Activated naive CD4-positive, alpha-beta T cell treated with Interleukin-2 at 50 U/mL for 16 hours (primary cell): ENCODE results near the gene SLC44A5.
"Not testable (repeated sequence)": the region's sequence is repeated elsewhere in the genome, so short reads cannot be mapped to it uniquely, and the experiment has no call there.

Experiments
- DNase-seq: peaks from one replicate; pipeline ENCODE4 v3.0.0-alpha.2; 2020

The SLC44A5 gene

DNA sequence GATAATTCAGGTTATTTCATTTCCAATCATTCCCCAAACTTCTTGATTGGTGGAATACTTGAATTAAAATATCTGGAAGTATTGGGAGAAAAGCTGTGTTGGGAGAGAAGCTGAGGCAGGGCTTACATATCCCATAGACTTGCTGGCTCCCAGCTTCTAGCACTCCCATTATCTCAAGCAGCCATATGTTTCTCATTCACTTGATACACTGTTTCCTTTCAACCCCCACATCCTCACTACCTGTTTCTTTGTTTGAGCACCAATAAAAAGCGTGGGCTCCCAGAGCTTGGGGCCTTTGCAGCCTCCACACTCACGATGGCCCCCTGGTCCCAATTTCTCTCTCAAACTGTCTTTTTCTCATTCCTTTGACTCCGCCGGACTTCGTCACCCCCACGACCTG is 256.6 kb downstream of the SLC44A5 start:
- not testable (repeated sequence) for DNase-seq

DNA sequence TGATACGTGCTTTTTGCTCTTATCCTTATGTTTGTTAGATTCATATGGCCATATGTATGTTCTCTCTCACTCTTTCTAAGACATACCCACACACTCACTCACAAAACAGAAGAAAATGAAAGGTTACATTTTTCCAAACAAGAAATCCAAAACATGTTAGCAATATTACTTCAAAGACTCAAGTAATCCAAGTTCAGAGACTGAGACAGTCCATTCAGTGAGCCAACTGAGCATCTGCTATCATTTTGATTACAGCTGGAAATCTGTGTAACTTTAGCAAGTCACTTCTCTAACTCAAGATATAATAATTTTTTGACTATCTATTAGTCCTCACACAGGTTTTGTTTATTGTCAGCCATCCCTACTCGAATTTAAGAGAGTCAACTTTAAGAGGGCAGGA is 257.9 kb downstream of the SLC44A5 start:
- no peak for DNase-seq

DNA sequence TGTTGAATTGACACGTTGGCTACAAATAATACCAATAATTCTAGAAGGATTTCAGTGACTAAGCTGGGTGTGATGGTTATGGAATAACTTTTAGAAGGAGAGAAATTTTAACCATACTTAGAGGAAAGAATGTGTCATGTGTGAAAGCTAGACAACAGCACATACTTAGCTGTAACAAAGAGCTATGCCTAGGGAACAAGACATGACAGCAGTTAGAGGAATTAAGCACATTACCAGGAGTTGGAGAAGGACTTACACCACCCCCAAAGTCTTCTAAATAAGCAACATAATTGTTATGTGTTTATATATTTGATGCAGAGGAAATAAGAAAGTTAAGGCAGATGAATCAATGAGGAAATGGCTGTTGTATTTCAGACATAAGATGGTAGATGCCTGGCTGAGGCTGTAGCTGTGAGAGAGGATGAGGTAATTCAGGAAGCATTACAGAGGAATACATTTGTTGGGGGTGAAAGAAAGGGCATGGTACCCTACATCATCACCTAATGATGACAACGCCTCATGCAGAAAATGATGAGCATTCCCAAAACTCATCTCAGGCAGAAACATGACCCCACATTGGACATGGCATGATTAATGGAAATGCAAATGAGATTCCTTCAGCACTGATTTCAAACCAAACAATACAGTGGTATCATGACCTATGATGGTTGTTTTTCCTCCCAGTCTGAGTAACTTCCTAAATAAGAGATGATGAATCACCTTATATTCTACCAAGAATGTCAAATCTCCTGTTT is 265.2 kb downstream of the SLC44A5 start:
- no peak for DNase-seq

DNA sequence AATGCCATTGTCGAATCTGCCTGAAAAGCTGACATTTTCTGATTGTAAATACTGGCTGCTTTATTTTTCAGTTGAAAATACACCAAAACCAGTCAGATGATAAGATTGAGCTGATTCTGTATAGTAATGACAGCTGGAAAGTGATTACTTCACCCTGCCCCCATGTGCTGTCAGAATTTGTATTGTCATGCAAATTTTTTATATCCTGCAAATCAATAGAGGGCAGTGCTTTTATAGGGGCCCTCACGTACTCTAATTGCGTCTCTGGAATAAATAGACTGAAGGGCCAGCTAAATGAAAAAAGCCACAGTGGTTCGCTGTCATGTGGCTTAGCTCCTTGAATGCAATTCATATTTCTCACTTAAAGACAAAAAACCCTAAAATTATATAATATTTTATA is 268.1 kb downstream of the SLC44A5 start:
- DNase-seq, result no peak

DNA sequence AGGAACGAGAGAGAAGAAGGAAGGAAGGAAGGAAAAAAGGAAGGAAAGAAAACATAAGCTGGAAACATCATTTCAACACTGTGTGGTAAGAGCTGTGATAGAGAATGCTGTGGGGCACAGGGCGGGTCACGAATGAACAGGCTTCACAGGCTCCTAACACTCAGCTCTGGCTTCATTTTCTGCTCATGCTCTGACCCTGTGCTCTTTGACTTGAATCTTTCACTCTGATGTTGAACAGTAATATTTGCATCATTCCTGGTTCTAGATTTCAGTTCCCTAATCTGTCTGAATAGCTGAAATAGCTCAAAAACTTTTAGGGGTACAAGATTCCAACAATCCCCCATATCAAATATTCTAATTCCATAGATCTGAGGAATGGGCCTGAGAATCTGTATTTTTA is 269.4 kb downstream of the SLC44A5 start:
- DNase-seq, result no peak

DNA sequence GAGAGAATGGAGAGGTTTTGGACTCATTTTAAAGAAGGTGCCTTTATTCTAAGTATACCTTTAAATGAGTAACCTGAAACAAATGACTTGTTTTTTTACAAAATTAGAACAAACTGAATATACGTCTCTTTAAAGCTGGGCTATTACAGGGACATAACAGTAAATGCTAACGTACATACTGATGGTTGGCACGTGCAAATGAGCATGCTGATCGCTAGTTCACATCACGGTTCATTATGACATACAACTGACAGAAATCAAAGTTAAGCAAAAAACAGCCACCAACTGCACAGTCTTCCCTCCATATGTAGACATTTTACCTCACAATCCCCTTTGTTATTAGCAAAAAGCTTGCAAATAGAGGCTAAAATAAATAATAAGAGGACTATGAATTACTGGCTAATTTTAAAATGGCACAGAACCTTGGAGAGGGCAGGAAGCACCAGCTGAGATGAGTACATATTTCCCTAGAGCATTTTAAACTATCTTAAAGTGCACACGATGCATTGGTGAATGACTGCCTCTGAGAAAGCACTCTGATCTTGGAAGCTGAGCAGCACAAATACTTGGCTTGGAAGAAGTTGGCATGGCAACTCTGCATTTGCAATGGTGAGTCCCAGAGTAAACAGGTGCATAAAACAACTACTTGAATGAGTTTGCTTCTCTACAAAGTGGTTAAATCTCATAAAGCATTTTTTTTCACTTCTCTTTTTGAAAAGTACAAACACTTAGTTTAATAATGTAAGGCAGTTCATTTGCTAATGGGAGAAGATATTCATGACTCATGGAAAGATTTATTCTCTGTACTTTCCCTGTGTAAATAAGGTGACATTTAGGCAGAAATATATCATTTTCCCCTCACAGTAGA is 272.1 kb downstream of the SLC44A5 start:
- DNase-seq, result no peak

DNA sequence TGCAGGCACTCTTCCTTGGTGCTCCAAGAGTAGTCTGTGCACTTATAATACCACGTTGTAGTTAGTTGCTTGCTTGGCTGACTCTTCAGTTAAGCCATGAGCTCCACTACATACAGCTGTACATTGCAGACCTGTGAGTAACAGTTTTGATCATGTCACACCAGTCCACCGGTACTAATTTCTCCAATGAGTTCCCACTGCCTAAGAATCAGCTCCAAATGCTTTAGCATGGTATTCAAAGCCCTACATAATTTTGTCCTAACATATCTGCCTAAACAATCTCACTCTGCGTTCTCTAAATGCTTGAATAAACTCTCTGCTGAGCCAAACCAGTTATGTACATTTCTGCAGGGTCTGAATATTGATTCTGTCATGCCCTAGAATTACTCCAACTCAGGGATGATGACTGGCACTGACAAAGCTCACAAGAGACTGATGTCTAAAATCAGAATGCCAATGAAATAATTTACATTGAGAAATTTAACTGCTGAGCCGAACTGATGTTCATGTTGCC is 276.0 kb downstream of the SLC44A5 start:
- no peak for DNase-seq

DNA sequence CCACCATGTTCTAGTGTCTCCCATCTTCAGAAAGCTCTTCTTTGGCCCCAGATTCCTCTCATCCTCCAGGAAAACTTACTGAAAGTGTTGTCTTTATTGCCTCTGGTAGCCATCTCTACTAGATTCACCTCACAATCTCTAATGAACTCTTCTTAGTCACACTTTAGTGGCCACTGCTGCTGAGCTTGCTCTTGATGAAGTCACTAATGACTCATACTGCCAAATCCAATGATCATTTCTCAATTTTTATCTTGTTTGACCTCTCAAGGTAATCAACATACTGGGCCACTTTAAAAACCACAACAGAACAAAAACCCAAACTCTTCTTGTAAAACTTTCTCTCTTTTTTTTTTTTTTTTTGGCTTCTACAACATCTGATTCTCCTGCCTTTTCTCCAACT is 280.3 kb downstream of the SLC44A5 start:
- DNase-seq, result no peak

DNA sequence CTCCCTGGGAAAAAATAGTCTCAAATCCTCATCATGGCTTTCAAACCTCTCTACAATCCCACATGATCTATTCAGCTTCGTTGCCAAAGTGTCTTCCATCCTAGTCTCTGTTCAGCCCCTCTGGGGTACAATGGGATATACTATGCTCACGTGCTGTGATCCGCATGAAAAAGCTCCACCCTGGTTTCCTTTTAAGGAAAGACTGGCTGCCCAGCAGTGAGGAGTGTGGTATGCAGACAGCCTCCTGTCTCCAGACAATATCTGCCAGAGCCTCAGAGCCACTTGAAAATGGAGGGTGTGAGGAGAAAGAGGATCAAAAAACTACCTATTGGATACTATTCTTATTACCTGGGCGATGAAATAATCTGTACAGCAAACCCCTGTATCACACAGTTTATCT is 282.2 kb downstream of the SLC44A5 start:
- DNase-seq, result no peak

DNA sequence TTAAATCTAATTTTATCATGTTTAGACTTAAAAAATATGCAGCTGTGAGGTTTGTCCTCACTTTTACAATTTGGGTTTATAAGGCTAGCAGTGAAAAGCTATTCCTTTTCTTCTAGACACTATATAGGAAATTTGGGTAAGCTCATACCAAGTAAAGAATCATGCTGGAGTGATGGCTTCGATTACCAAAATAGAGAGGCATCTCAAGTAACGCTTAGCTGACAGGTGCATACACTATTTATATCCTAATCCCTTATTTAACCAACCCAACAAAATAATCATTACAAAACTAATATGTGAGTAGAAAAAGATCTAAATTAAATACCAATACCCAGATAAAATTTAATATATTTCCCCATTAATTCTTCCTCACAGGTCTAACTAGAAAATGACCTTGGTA is 283.5 kb downstream of the SLC44A5 start:
- no peak for DNase-seq

DNA sequence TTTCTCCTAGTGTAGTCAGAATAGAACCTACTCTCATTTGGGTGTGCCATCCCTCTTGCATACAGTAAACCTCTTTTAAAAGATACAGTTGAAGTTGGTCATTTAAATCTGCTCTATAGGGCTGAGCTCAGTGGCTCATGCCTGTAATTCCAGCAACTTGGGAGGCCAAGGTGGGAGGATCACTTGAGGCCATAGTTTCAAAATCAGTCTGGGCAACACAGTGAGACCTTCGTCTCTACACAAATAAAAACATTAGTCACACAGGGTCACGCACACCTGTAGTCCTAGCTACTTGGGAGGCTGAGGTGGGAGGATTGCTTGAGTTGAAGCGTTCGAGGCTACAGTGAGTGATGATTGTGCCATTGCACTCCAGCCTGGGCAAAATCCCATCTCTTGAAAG is 292.9 kb downstream of the SLC44A5 start:
- DNase-seq, result no peak

DNA sequence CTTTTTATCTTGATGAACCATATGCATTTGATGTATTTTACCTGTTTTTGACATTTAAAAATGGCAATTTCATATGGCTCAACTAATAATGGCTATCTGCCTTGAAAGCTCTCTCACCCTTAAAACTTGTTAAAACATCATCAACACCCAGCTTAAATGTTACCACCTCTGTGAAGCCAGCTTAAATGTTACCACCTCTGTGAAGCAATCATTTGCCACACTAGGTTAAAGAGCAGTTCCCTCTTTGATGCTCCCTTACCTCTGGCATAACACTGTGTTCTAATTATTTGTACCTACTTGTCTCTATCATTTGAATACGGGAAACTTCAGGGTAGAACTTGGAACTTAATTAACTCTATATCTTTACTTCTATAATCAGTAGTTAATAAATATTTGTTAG is 294.7 kb downstream of the SLC44A5 start:
- no peak for DNase-seq

DNA sequence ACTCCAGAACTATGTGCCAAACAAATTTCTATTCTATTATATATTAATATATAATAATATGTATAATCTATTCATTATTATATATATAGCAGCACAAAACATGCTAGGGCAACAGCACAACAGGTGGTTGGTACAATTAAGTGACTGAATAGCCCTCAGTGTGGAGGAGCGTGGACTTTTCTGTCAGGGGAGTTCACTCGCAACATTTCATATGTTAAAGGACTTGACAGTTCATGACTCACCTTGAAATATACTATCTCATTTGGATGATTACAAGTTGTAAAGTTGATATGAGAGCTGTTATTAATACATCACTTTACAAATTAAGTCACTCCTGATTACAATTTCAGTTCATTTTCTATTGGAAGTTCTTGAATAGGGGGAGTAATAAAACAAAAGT is 298.3 kb downstream of the SLC44A5 start:
- no peak for DNase-seq

DNA sequence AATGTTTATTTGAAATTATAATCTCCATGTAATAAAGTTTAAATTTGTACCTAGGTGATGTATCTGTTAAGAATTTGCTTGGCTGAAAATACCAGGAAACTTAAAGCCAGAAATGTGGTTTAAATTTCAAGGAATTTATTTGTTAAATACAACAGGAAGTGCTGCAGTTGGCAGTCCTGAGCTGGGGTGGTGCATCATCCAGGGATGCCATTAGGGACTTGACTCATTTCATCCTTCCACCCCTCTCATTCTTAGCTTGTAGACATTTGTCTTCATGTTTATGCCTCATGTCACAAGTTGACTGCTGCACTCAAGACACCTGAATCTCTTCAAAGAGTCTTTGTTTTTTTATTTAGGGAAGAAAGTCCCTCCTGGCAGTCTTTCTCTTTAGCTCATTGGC is 300.8 kb downstream of the SLC44A5 start:
- no peak for DNase-seq

DNA sequence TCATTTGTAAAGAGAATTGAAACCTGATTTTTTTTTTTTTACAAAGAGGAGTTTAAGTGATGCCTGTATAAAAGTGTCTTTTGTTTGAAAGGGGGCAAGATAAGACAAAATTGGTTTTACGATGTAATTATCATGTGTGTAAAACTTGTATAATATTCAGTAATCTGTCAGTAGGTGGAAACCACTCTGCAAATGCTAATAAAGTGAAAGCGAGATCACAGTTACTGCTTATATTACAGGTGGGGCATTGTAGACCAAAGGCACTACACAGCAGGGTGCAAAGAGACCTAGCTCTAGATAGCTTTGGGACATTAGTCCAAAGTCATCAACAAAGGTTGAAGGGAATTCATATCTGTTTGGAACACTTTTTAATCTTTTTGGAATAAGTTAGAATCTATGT is 302.5 kb downstream of the SLC44A5 start:
- no peak for DNase-seq

DNA sequence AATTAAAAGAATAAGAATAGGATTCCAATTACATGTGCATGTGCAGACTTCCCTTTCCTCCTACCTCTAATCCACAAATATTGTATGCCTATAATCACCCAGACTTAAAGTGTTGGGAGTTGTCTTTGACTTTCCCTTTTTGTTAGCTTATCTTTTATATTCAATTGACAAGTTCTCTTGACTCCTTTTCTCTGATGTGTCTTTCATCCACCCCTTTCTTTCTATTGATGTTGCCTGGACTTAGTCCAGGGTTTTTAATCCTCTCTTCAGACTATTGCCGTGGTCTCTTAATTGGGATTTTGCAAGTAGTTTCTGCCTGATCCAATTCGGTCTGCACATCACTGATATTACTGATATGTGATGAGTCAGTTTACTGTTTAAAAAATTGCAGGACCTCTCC is 305.9 kb downstream of the SLC44A5 start:
- no peak for DNase-seq

DNA sequence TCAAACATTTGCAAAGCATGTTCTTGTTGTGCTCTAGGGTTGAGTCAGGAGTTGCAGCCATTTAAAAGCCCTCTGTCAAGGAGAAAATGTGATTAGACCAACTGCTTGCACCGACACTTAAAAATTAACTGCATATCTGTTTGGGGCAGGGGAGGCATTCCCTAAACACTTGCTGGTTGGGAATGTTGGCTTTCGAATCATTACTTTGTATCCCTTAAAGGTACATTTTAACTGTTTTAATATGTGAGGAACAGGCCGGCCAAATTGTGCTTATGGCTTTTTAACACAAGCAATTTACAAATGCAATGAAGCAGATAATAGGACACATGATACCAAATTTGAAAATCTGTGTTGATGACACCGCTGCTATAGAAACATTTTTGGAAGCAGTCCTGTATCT is 317.6 kb downstream of the SLC44A5 start:
- DNase-seq, result no peak

DNA sequence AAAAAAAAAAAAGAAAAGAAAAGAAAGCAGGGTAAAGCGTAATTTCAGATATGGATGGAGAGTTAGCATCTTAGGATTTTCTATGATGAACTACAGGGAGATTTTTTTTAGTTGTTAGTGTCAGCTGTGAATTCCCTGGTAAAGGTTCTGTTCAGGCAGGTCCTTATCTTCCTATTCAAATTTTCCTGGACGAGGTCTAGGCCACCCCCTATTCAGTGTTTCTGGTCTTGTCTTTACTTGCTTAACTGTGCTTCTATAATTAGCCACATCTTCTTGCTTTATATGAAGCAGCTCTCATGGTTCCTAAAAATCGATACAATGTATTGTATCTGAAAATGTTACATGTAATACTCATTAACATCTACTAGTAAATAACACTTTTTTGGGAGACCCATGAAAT is 318.9 kb downstream of the SLC44A5 start:
- no peak for DNase-seq

DNA sequence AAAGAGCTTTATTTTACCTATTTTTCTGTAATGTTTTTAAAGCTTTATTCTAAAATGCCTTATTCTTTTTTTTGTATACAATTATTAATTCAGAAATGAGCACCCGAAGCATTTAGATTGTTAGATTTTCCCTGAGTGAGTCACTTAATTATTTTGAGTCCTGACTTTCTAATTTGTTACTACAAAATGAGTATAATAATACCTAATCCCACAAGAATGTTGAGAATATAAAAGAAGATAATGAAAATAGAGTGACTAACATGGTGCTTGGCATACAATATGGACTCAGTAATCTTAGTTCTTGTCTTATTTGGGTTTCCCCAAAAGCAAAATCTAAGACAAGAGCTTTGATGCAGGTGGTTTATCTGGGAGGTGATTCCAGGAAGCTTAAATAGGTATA is 334.5 kb downstream of the SLC44A5 start:
- no peak for DNase-seq

DNA sequence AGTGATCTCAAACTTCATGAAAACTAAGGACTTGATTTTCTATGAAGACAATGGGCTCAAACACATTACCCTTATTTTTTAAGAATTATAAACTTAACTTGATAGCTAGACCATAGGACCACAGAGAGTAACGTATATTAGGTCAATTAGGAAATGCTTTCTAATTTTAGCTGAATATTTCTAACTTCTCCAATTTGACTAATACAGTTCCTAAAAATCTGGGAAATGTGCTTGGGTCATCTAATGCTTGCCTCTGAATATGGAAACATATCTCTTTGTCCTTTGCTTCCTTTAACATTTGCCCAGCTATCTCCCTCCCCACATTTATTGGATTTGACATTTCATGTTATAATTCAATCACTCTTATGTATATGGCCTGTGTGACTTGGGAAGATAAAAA is 335.3 kb downstream of the SLC44A5 start:
- no peak for DNase-seq

DNA sequence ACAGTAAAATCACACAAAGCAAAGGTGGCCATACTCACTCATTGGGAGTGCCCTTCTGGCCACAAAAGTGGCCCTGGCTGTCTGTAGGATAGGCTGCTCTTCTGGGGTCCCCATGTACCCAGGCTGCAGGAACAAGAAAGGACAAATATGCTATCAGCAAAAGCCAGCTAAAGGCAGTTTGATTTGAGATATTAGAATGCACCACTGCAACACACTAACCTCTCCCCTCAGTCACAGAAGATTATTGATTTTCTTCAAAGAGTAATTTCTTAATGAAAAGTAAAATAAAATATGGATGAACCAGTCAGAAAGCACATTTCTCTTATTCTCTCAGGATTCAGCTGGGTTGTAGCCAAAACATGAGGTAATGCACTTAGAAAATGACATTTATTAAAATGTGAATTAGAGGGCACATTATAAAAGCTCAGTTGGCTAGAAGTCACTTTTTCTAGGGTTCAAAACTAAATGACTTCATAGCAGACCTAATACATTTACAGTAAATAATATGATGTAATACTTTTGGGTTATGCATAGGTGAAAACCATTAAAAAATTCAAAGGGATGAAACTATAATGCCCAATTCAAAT is 335.9 kb downstream of the SLC44A5 start:
- no peak for DNase-seq

DNA sequence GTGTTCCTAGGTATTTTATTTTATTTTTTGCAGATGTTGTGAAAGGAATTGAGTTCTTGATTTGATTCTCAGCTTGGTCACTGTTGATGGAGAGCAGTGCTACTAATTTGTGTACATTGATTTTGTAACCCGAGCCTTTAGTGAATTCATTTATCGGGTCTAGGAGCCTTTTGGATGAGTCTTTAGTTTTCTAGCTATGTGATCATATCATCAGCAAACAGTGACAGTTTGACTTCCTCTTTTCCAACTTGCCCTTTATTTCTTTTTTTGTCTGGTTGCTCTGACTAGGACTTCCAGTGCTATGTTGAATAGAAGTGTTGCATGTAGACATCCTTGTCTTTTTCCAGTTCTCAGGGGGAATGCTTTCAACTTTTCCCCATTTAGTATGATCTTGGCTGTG is 337.8 kb downstream of the SLC44A5 start:
- DNase-seq, result no peak

DNA sequence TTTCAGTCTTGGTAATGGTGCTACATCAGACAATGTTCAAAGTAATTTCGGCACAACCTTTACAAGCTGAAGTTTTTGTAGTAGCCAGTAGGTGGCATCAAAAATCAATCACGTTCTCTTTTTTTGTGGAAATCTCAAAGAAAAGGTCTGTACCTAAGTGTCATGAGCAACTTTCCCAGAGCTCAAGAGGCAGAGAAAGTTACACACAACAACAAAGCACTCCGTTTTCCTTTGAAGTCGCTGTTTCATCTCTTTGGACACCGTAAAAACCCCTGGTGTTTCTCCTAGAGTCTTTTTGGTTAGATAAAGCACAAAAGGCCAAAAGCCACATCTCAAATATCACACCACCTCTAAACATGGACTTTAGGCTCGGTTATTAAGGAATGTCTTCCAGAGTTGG is 345.1 kb downstream of the SLC44A5 start:
- no peak for DNase-seq

DNA sequence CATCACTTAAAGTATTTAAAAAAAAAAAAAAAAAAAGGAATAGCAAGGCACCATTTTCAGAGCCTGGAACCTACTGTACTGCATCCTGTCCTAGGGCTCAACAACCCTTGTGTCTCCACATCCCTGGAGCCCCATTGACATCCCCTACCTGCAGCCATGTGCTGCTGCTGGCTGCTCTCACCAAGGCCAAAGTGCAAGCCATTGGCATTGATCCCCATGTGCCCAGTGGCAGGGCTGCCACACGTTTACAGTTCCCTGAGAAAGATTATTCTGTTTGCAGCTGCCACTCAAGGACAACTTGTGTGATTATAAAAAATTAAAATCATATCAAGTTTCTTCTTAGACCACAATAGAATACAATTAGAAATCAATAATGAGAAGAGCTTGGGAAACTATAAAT is 346.8 kb downstream of the SLC44A5 start:
- no peak for DNase-seq
